GM19193 (cell line): Measurements from ENCODE around the gene DLL3.

ENCODE experiments used
- POLR2A ChIP-seq: IDR thresholded peaks from 4 replicates; pipeline ENCODE4 v1.6.1; 2011; ENCODE audit not compliant: insufficient read depth, insufficient read length; ENCODE audit errors: extremely low read depth

The DLL3 gene

DNA sequence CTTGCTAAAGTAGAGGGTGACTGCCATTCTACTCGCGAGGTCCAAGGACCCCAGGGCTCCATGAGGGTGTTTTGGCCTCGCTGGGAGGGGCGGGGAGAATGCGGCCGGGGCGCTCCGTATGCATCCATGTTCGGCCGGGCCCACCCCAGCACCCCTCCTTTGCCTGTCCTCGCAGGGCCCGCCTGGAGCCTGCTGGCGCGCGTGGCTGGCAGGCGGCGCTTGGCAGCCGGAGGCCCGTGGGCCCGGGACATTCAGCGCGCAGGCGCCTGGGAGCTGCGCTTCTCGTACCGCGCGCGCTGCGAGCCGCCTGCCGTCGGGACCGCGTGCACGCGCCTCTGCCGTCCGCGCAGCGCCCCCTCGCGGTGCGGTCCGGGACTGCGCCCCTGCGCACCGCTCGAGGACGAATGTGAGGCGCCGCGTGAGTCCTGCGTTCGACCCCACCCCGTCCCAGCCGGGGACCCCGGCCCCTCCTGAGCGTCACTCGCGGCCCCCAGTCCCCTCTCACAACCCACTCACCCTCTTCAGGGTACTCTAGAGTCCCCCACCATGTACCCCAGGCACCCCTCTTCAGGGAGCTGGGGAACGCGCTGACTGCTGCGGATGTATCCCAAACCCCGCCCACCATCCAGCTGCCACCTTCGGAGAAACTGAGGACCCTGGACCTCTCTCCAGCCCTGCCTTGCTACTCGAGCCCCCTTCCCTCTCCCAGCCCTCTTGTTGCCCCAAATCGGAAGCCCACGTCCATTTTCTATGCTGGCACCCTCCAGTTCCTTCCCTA, 4.1 kb downstream of the DLL3 start:
- TF ChIP-seq POLR2A, result no peak

DNA sequence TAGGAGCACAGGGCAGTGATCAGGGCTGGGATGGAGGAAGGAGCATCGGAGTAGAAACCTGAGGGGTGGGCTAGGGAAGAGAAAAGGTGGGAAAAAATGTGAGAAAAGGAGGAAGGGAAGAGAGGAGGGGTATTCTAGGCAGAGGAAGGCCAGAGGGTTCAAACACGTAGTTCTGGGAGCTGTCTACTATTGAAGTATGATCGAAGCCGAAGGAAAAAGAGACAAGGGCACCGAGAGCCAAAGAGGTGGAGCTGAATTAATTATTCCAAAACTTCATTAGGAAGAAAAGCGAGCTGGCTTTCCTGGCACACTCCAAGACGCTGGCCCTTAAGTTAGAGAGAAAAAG, 7.8 kb downstream of the DLL3 start:
- TF ChIP-seq POLR2A, result no peak

DNA sequence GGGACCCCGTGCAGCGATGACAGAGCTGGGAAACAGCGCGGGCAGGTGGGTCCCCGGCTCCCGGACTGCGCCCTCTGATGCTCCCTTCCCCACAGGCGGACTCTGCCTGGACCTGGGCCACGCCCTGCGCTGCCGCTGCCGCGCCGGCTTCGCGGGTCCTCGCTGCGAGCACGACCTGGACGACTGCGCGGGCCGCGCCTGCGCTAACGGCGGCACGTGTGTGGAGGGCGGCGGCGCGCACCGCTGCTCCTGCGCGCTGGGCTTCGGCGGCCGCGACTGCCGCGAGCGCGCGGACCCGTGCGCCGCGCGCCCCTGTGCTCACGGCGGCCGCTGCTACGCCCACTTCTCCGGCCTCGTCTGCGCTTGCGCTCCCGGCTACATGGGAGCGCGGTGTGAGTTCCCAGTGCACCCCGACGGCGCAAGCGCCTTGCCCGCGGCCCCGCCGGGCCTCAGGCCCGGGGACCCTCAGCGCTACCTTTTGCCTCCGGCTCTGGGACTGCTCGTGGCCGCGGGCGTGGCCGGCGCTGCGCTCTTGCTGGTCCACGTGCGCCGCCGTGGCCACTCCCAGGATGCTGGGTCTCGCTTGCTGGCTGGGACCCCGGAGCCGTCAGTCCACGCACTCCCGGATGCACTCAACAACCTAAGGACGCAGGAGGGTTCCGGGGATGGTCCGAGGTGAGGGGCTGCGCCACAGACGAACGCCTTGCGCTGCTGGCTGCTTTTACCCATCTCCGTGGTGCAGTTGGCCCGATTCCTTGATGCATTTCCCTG, 8.4 kb downstream of the DLL3 start:
- TF ChIP-seq POLR2A, result no peak

DNA sequence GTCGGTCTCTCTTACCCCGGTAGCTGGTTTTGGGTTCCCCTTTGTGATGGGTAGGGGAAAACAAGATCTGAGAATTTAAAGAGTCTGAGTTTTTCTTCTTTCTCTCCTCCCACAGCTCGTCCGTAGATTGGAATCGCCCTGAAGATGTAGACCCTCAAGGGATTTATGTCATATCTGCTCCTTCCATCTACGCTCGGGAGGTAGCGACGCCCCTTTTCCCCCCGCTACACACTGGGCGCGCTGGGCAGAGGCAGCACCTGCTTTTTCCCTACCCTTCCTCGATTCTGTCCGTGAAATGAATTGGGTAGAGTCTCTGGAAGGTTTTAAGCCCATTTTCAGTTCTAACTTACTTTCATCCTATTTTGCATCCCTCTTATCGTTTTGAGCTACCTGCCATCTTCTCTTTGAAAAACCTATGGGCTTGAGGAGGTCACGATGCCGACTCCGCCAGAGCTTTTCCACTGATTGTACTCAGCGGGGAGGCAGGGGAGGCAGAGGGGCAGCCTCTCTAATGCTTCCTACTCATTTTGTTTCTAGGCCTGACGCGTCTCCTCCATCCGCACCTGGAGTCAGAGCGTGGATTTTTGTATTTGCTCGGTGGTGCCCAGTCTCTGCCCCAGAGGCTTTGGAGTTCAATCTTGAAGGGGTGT, 9.1 kb downstream of the DLL3 start:
- TF ChIP-seq POLR2A, result no peak

DNA sequence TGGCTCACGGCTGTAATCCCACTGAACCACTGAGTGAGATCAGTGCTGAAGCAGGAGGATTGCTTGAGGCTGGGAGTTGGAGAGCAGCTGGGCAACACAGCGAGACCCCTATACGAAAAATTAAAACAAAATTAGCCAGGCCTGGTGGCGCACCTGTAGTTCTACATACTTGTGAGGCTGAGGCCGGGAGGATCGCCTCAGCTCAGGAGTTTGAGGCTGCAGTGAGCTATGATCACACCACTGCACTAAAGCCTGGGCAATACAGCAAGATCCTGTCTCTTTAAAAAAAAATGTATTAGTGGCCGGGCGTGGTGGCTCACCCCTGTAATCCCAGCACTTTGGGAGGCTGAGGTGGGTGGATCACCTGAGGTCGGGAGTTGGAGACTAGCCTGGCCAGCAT, 9.9 kb downstream of the DLL3 start:
- no peak for TF ChIP-seq POLR2A

DNA sequence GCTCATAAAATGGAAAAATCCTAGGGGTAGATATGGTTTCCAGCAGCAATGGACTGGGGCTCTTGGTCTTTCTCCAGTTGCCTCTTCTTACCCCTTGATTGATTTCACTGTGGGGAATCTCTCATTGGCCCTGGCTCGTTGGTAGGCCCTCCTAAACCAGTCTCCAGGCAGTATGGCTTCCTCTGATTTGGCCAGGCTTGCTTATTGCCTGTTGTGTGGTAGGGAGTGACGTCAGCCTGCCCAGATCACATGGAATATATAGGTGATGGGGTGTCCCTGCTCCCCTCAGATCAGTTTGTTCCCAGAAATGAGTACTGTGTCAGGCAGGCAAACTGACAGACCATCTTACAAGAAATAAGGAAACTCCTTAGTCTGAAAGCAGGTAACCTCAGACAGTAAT, 10.5 kb downstream of the DLL3 start:
- no peak for TF ChIP-seq POLR2A

DNA sequence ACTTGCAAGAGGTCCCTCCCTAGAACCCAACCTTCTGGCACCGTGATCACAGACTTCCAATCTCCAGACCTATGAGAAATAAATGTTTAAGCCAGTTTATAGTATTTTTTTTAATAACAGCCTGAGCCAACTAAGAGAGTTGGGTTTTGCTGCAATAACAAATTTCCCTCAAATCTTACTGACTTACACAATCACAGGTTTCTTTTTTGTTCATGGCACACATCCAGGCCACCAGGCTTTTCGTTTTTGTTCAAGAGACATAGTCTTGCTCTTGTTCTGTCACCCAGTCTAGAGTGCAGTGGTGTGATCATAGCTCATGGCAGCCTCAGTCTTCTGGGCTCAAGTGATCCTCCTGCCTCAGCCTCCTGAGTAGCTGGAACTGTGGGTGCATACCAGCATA, 14.2 kb downstream of the DLL3 start:
- TF ChIP-seq POLR2A, result no peak

DNA sequence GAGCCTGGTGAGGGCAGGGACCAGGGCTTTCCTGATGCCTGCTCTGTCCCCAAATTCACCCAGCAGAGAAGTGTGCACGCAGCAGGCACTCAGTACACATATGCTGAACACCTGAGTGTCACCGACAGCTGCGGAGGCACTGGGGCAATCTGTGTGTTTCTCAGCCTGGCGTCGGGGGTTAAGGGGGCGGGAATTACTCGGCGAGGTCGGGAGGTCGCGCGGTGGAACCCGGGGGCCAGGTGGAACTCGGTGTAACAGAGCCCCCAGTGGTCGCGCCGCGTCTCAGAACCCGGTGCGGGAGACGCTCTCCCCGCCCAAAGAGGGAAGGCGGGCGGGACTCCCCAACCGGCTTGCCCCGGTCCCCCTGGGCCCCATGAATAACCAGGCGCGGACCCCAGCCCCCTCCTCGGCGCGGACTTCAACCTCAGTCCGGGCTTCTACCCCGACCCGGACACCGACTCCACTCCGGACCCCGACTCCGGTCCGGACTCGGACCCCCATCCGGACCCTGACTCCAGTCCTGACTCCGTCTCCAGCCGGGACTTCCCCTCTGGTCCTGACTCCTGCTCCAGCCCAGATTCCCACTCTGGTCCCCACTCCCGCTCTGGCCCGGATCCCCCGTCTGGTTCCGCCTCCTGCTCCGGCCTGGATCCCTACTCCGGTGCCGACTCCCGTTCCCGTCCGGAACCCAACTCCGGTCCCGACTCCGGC, 16.2 kb downstream of the DLL3 start, which contains the start of gene SELENOV:
TSS of gene SELENOV (plus strand) at position 300 of the 711 bp plus-strand sequence. CDS start at position 374, 74 bp downstream.
- no peak for TF ChIP-seq POLR2A

DNA sequence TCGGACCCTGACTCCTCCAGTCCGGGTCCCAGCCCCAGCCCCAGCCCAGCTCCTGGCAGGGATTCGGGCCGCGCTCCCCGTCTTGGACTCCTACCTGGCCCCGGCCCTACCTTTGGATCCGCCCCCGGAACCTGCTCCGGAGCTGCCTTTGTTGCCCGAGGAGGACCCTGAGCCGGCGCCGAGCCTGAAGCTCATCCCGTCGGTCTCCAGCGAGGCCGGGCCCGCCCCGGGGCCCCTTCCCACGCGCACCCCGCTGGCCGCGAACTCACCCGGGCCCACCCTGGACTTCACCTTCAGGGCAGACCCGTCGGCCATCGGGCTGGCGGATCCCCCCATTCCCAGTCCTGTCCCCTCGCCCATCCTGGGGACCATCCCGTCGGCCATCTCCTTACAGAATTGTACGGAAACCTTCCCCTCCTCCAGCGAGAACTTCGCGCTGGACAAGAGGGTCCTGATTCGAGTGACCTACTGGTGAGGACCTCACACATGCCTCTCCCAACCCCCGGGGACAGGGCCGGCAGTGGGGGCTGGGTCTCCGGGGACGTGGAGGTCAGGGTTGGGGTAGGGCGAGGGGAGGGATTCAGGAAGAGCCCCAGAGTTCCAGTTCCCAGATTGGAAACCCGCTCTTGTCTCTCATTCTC, 16.9 kb downstream of the DLL3 start:
- TF ChIP-seq POLR2A, result no peak

DNA sequence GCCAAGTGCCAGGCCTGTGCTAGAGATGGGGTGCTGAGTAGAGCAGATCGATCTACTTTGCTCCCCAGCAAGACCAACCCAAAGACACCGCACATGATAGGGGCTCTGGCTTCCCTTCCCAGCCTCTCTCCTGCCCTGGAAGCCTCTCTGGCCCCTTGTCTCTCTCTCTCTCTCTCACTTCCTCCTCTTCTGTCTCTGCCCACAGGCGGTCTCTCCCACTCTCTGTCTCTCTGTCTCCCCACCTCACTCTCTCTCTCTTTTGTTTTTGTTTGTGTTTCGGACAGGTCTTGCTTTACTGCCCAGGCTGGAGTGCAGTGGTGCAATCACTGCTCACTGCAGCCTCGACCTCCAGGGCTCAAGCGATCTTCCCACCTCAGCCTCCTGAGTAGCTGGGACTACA, 17.5 kb downstream of the DLL3 start:
- TF ChIP-seq POLR2A, result no peak

DNA sequence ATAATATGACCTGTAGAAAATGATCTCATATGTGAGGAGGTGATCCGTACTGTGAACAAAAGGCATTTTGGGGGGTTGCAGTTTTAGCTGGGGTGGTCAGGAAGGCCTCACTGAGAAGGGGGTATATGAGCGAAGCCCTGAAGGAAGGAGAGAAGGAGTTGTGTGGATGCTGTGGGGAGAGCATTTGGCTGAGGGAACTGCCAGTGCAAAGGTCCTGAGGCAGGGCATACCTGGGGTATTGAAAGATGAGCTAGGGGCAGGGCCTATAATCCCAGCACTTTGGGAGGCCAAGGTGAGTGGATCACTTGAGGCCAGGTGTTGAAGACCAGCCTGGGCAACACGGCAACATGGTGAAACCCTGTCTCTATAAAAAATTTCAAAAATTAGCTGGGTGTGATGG, 18.7 kb downstream of the DLL3 start:
- TF ChIP-seq POLR2A, result no peak

DNA sequence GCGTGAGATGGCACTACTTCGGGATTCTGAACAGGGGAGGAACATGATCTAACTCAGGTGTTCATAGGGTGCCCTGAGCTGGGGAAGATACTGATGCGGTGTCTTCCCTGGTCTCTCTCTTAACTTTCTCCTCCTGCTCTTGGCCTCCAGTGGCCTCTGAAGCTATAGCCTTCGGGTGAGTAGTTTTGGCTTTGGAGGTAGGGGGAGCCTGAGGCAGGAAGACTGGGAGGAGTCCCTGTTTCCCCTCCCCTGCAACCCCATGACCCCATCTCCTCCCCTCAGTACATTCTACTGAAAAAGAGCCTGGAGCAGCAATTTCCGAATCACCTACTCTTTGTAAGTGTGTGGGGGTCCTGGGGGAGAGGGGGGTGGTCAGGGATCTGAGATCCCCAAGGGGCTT, 19.7 kb downstream of the DLL3 start:
- TF ChIP-seq POLR2A, result no peak

DNA sequence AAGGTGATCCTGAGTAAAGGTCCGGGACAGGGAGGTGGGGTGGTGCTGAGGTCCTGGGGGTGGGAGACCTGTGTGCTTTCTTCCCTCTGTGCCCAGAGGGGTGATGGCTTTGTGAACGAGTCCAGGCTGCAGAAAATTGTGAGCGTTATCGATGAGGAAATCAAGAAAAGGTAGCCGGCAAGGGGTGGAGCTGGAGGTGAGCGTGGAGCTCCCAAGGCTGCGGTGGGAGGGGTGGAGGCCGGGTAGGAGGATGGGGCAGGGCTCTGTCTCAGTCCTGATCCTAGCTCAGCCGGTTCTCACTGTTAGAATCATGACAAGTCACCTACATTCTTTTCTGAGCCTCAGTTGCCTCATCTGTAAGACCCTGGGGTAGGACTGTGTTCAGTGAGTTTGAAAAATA, 20.2 kb downstream of the DLL3 start:
- no peak for TF ChIP-seq POLR2A
